ENCODE measurements around the gene CD38. TPM values are rescaled to one million over a fixed set of nuclear protein-coding genes. Genes with fewer than 3 reads are reported as not detected.

Gene CD38
- total and polyA plus RNA-seq, 4 donors, result 3.2 to 9.4 (median 5.3) TPM

DNA sequence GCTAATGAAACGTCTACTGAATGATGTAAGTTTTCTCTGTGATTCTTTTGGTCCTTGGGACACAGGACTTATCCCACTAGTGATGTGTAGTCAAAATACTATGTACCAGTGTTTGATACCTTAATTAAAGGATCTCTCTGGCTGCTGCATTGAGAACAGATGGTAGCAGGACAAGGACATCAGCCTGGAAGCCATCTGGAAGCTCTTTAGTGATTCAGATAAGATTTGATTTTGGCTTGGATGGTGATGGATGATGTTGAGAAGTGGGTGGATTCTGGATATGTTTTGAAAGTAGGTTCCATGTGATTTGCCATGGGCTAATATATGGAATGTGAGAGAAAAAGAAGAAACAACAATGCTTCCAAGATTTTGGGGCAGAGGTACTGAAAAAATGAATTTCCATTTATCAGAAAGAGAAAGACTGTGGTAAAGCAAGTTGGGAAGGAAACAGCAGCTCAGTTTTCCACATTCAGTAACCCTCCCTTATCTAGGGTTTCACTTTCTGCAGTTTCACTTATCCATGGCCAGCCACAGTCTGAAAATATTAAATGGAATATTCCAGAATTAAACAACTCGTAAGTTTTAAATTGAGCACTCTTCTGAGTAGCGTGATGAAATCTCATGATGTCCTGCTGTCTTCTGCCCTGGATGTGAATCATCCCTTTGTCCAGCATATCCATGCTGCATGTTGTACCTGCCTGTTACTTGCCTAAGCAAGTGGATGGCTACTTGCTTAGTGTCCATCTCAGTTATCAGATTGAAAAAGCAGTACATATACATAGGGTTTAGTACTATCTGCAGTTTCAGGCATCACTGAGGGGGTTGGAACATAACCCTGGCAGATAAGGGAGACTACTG lies 15.6 kb downstream of the CD38 start (continued):
- TF ChIP-seq, protein P1, sequence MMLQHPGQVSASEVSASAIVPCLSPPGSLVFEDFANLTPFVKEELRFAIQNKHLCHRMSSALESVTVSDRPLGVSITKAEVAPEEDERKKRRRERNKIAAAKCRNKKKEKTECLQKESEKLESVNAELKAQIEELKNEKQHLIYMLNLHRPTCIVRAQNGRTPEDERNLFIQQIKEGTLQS (IDR thresholded peaks at IDR 0.05), result no peak
- TF ChIP-seq GABPA (IDR thresholded peaks at IDR 0.05 in 1 of 2, conservative IDR thresholded peaks at IDR 0.05 in 1 of 2), result no peak

DNA sequence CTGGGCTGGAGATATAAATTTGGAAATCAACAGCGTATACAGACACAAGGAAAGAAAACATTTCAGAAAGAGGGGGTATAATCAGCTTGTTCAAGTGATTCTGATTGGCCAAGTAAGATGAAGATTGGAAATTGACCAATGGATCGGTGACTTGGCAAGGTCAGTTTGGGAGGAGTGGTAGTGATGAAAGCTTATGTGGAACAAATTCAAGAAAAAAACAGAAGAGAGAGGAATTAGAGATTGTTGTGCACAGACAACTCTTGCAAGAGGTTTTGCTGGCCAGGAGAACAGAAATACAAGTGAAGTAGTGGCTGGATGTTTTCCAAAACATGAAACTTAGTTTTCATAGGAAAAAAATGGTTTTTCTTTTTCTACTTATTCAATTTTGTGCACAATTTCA lies 16.3 kb downstream of the CD38 start:
- Histone ChIP-seq H3K9ac (ENCODE audit: low read depth in 1 of 2, low read length in 2 of 2) (no peak overlapping the region), H3K36me3 (ENCODE audit: control insufficient read depth in 4 of 4, insufficient read depth in 3 of 4, low read depth in 1 of 4, low read length in 3 of 4) (no peaks in the 10 kb centered on the region), H3K4me1 (ENCODE audit: control insufficient read depth in 4 of 4, insufficient read depth in 4 of 4, low read length in 3 of 4) (peaks cover 0 to 5% (median 0%) of the 10 kb centered on the region in 4 donors), H3K4me3 (ENCODE audit: low read depth in 1 of 3, low read length in 3 of 3) (no peak overlapping the region), H3K27ac (ENCODE audit: low read depth in 1 of 2, low read length in 2 of 2) (no peak overlapping the region), H3K9me3 (ENCODE audit: control insufficient read depth in 4 of 4, low read length in 3 of 4) (no peaks in the 10 kb centered on the region), H3K27me3 (ENCODE audit: control insufficient read depth in 4 of 4, insufficient read depth in 4 of 4, low read length in 3 of 4) (no peaks in the 10 kb centered on the region)
- WGBS, result 93% methylated on average over 2 of the region's 2 CpGs
- TF ChIP-seq RAD21 (IDR thresholded peaks at IDR 0.05), result no peak
- TF ChIP-seq RXRA (IDR thresholded peaks at IDR 0.05), result no peak
- no peak for TF ChIP-seq NR2F2 (IDR thresholded peaks at IDR 0.05)
- TF ChIP-seq YY1 (IDR thresholded peaks at IDR 0.05), result no peak
- TF ChIP-seq, protein P2, sequence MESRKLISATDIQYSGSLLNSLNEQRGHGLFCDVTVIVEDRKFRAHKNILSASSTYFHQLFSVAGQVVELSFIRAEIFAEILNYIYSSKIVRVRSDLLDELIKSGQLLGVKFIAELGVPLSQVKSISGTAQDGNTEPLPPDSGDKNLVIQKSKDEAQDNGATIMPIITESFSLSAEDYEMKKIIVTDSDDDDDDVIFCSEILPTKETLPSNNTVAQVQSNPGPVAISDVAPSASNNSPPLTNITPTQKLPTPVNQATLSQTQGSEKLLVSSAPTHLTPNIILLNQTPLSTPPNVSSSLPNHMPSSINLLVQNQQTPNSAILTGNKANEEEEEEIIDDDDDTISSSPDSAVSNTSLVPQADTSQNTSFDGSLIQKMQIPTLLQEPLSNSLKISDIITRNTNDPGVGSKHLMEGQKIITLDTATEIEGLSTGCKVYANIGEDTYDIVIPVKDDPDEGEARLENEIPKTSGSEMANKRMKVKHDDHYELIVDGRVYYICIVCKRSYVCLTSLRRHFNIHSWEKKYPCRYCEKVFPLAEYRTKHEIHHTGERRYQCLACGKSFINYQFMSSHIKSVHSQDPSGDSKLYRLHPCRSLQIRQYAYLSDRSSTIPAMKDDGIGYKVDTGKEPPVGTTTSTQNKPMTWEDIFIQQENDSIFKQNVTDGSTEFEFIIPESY (IDR thresholded peaks at IDR 0.05), result no peak
- TF ChIP-seq, protein P3, sequence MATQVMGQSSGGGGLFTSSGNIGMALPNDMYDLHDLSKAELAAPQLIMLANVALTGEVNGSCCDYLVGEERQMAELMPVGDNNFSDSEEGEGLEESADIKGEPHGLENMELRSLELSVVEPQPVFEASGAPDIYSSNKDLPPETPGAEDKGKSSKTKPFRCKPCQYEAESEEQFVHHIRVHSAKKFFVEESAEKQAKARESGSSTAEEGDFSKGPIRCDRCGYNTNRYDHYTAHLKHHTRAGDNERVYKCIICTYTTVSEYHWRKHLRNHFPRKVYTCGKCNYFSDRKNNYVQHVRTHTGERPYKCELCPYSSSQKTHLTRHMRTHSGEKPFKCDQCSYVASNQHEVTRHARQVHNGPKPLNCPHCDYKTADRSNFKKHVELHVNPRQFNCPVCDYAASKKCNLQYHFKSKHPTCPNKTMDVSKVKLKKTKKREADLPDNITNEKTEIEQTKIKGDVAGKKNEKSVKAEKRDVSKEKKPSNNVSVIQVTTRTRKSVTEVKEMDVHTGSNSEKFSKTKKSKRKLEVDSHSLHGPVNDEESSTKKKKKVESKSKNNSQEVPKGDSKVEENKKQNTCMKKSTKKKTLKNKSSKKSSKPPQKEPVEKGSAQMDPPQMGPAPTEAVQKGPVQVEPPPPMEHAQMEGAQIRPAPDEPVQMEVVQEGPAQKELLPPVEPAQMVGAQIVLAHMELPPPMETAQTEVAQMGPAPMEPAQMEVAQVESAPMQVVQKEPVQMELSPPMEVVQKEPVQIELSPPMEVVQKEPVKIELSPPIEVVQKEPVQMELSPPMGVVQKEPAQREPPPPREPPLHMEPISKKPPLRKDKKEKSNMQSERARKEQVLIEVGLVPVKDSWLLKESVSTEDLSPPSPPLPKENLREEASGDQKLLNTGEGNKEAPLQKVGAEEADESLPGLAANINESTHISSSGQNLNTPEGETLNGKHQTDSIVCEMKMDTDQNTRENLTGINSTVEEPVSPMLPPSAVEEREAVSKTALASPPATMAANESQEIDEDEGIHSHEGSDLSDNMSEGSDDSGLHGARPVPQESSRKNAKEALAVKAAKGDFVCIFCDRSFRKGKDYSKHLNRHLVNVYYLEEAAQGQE (IDR thresholded peaks at IDR 0.05), result no peak
- no peak for TF ChIP-seq TAF1 (conservative IDR thresholded peaks at IDR 0.05)
- TF ChIP-seq, protein P4, sequence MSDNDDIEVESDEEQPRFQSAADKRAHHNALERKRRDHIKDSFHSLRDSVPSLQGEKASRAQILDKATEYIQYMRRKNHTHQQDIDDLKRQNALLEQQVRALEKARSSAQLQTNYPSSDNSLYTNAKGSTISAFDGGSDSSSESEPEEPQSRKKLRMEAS (IDR thresholded peaks at IDR 0.05), result no peak
- TF ChIP-seq FOXA2 (IDR thresholded peaks at IDR 0.05), result no peak
- no peak for TF ChIP-seq HNF4G (IDR thresholded peaks at IDR 0.05)
- TF ChIP-seq, protein P5, sequence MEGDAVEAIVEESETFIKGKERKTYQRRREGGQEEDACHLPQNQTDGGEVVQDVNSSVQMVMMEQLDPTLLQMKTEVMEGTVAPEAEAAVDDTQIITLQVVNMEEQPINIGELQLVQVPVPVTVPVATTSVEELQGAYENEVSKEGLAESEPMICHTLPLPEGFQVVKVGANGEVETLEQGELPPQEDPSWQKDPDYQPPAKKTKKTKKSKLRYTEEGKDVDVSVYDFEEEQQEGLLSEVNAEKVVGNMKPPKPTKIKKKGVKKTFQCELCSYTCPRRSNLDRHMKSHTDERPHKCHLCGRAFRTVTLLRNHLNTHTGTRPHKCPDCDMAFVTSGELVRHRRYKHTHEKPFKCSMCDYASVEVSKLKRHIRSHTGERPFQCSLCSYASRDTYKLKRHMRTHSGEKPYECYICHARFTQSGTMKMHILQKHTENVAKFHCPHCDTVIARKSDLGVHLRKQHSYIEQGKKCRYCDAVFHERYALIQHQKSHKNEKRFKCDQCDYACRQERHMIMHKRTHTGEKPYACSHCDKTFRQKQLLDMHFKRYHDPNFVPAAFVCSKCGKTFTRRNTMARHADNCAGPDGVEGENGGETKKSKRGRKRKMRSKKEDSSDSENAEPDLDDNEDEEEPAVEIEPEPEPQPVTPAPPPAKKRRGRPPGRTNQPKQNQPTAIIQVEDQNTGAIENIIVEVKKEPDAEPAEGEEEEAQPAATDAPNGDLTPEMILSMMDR (IDR thresholded peaks at IDR 0.05; ENCODE audit: low read depth, low read length, missing input control), result no peak
- TF ChIP-seq HNF4A (conservative IDR thresholded peaks at IDR 0.05), result no peak
- TF ChIP-seq FOXA1 (IDR thresholded peaks at IDR 0.05), result no peak
- TF ChIP-seq GABPA (IDR thresholded peaks at IDR 0.05 in 1 of 2, conservative IDR thresholded peaks at IDR 0.05 in 1 of 2), result no peak
- no peak for TF ChIP-seq EGR1 (IDR thresholded peaks at IDR 0.05; ENCODE audit: low read depth in 2 of 2)
- TF ChIP-seq JUND (IDR thresholded peaks at IDR 0.05), result no peak
- TF ChIP-seq SP1 (IDR thresholded peaks at IDR 0.05), result no peak
- TF ChIP-seq, protein P1 (IDR thresholded peaks at IDR 0.05), result no peak
- no peak for DNase-seq (ENCODE audit: low spot score)
